SK-N-SH treated with all-trans-retinoic acid at 6 μM for 48 hours (cell line): ENCODE results near the gene GABARAPL1.

ENCODE experiments used
- ATAC-seq: fragments of 200-7000 bp; cut with Tn5 transposase; 3 replicates; pipeline ENCODE4 v1.9.1; 2020; ENCODE audit warnings: mild to moderate bottlenecking, moderate library complexity
- ARNTL ChIP-seq: fragments of 450-650 bp; formaldehyde crosslinking; IDR thresholded peaks from 2 replicates; pipeline ENCODE4 v1.5.0; 2020; ENCODE audit warnings: low read depth, mild to moderate bottlenecking, moderate library complexity, borderline replicate concordance
- BACH2 ChIP-seq: fragments of 250-450 bp; sonication (Bioruptor Pico); IDR thresholded peaks from 2 replicates; pipeline ENCODE4 v1.9.0; 2021; ENCODE audit warnings: mild to moderate bottlenecking, borderline replicate concordance
- CSDC2 ChIP-seq: fragments of 250-450 bp; sonication (Bioruptor Pico); IDR thresholded peaks from 2 replicates; pipeline ENCODE4 v1.5.0; 2020; ENCODE audit warnings: mild to moderate bottlenecking, moderate library complexity
- ESRRG ChIP-seq: fragments of 250-450 bp; sonication (Bioruptor Pico); IDR thresholded peaks from 2 replicates; pipeline ENCODE4 v1.6.1; 2021; ENCODE audit warnings: mild to moderate bottlenecking
- GLIS3 ChIP-seq: fragments of 250-450 bp; sonication (Bioruptor Pico); IDR thresholded peaks from 2 replicates; pipeline ENCODE4 v1.5.0; 2020; ENCODE audit warnings: mild to moderate bottlenecking, moderate library complexity
- ISL1 ChIP-seq: fragments of 250-450 bp; sonication (Bioruptor Pico); IDR thresholded peaks from 2 replicates; pipeline ENCODE4 v2.1.2; 2022; ENCODE audit warnings: mild to moderate bottlenecking, moderate library complexity
- OSR1 ChIP-seq: fragments of 250-450 bp; sonication (Bioruptor Pico); IDR thresholded peaks from 2 replicates; pipeline ENCODE4 v1.8.0; 2022; ENCODE audit warnings: moderate library complexity, mild to moderate bottlenecking, inconsistent platforms
- SNAI2 ChIP-seq: fragments of 250-450 bp; sonication (Bioruptor Pico); IDR thresholded peaks from 2 replicates; pipeline ENCODE4 v1.5.0; 2020; ENCODE audit warnings: mild to moderate bottlenecking, moderate library complexity
- TCF4 ChIP-seq: fragments of 250-450 bp; sonication (Bioruptor Pico); IDR thresholded peaks from 2 replicates; pipeline ENCODE4 v1.8.0; 2021; ENCODE audit warnings: mild to moderate bottlenecking, moderate library complexity, borderline replicate concordance
- ZC3H10 ChIP-seq: fragments of 250-450 bp; sonication (Bioruptor Pico); IDR thresholded peaks from 2 replicates; pipeline ENCODE4 v1.5.1; 2021; ENCODE audit warnings: mild to moderate bottlenecking, moderate library complexity
- ZFP3 ChIP-seq: fragments of 250-450 bp; sonication (Bioruptor Pico); IDR thresholded peaks from 2 replicates; pipeline ENCODE4 v1.5.0; 2020; ENCODE audit warnings: mild to moderate bottlenecking, moderate library complexity
- ZNF565 ChIP-seq: fragments of 450-650 bp; formaldehyde crosslinking; conservative IDR thresholded peaks from 2 replicates; pipeline ENCODE4 v1.5.0; 2020; ENCODE audit warnings: low read depth, mild to moderate bottlenecking, moderate library complexity
- ZNF8 ChIP-seq: fragments of 450-650 bp; formaldehyde crosslinking; IDR thresholded peaks from 2 replicates; pipeline ENCODE4 v1.5.0; 2020; ENCODE audit warnings: mild to moderate bottlenecking, moderate library complexity
- TF ChIP-seq, protein P1 (sequence below): fragments of 250-450 bp; sonication (Bioruptor Pico); IDR thresholded peaks from 2 replicates; pipeline ENCODE4 v1.5.0; 2020; ENCODE audit warnings: mild to moderate bottlenecking, moderate library complexity
- TF ChIP-seq, protein P2 (sequence below): fragments of 250-450 bp; sonication (Bioruptor Pico); IDR thresholded peaks from 2 replicates; pipeline ENCODE4 v1.8.0; 2021; ENCODE audit warnings: low read depth, mild to moderate bottlenecking, moderate library complexity, borderline replicate concordance
- TF ChIP-seq, protein P3 (sequence below): fragments of 250-450 bp; sonication (Bioruptor Pico); IDR thresholded peaks from 2 replicates; pipeline ENCODE4 v1.8.0; 2020; ENCODE audit warnings: mild to moderate bottlenecking, moderate library complexity, borderline replicate concordance
- TF ChIP-seq, protein P4 (sequence below): fragments of 250-450 bp; sonication (Bioruptor Pico); IDR thresholded peaks from 2 replicates; pipeline ENCODE4 v1.5.1; 2020; ENCODE audit warnings: low read depth, mild to moderate bottlenecking, moderate library complexity

Gene GABARAPL1

DNA sequence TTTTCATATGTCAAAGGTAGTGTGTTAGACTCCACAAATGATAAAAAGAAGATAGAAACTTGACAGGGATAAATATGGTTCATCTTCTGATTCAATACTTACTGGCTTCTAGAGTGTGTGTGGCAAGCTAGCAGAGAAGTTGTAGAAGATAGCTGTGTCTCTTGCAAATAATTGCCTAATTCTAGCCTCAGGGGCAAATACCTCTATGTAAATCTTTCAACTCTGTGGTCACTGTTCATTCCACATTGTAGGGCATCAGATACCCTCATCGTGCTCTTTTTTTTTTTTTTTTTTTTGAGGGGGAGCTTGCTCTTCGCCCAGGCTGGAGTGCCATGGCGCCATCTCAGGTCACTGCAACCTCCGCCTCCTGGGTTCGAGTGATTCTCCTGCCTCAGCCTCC lies 42.5 kb upstream of the GABARAPL1 start (continued):
- TF ChIP-seq, protein P1, sequence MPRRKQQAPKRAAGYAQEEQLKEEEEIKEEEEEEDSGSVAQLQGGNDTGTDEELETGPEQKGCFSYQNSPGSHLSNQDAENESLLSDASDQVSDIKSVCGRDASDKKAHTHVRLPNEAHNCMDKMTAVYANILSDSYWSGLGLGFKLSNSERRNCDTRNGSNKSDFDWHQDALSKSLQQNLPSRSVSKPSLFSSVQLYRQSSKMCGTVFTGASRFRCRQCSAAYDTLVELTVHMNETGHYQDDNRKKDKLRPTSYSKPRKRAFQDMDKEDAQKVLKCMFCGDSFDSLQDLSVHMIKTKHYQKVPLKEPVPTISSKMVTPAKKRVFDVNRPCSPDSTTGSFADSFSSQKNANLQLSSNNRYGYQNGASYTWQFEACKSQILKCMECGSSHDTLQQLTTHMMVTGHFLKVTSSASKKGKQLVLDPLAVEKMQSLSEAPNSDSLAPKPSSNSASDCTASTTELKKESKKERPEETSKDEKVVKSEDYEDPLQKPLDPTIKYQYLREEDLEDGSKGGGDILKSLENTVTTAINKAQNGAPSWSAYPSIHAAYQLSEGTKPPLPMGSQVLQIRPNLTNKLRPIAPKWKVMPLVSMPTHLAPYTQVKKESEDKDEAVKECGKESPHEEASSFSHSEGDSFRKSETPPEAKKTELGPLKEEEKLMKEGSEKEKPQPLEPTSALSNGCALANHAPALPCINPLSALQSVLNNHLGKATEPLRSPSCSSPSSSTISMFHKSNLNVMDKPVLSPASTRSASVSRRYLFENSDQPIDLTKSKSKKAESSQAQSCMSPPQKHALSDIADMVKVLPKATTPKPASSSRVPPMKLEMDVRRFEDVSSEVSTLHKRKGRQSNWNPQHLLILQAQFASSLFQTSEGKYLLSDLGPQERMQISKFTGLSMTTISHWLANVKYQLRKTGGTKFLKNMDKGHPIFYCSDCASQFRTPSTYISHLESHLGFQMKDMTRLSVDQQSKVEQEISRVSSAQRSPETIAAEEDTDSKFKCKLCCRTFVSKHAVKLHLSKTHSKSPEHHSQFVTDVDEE (CRISPR knock-in tag): no peak
- TF ChIP-seq GLIS3 (CRISPR knock-in tag): no peak
- TF ChIP-seq CSDC2 (CRISPR knock-in tag): no peak

DNA sequence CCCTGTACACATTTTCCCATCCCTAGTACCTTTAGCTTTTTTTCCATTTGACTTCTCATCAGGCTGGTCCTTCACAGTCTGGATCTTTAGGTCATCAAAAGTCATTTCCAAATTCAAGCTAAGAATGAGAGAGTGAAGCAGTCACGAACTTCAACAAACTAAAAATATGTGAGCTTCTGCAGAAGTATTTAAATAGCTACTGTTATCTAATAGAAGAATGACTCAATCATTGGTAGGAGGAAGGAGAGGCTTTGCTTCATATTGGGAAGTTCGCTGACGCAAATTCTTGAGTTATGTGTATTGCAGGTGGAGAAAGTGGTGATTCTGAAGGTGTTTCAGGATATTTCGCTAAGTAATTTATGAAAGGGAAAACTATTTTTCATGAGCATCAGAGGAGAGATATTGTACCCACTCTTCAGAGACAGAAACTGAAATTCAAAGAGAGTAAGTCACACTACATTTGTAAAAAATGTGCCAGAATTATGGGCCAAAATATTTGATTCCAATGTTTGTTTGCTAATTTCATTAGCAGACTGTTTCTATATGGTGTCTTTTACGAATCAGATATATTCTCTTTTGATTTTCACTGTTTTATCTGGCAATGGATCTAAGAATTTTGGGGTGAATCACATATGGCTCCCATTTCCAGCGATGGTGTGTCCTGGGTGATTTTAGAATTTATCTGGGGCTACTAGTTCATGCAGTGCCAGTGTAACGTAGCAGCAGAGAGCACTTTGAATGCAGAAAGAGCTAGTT lies 40.5 kb upstream of the GABARAPL1 start, which contains the start of gene OLR1:
Gene OLR1 (minus strand): TSS at position 160 of the 756 bp plus-strand sequence. CDS start 55 bp downstream, at position 105.
- no peak for ATAC-seq
- TF ChIP-seq ZC3H10 (CRISPR knock-in tag) (no peak), GLIS3 (CRISPR knock-in tag) (no peak), BACH2 (CRISPR knock-in tag) (no peak), TCF4 (CRISPR knock-in tag) (no peak), ESRRG (CRISPR knock-in tag) (no peak), ZNF565 (no peak), ZNF8 (CRISPR knock-in tag) (no peak), CSDC2 (CRISPR knock-in tag) (no peak), OSR1 (CRISPR knock-in tag) (no peak), SNAI2 (CRISPR knock-in tag) (no peak), ZFP3 (CRISPR knock-in tag) (no peak), ISL1 (CRISPR knock-in tag) (no peak), ARNTL (CRISPR knock-in tag) (no peak)
- TF ChIP-seq, protein P2, sequence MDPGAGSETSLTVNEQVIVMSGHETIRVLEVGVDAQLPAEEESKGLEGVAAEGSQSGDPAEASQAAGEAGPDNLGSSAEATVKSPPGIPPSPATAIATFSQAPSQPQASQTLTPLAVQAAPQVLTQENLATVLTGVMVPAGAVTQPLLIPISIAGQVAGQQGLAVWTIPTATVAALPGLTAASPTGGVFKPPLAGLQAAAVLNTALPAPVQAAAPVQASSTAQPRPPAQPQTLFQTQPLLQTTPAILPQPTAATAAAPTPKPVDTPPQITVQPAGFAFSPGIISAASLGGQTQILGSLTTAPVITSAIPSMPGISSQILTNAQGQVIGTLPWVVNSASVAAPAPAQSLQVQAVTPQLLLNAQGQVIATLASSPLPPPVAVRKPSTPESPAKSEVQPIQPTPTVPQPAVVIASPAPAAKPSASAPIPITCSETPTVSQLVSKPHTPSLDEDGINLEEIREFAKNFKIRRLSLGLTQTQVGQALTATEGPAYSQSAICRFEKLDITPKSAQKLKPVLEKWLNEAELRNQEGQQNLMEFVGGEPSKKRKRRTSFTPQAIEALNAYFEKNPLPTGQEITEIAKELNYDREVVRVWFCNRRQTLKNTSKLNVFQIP (CRISPR knock-in tag): no peak
- TF ChIP-seq, protein P3, sequence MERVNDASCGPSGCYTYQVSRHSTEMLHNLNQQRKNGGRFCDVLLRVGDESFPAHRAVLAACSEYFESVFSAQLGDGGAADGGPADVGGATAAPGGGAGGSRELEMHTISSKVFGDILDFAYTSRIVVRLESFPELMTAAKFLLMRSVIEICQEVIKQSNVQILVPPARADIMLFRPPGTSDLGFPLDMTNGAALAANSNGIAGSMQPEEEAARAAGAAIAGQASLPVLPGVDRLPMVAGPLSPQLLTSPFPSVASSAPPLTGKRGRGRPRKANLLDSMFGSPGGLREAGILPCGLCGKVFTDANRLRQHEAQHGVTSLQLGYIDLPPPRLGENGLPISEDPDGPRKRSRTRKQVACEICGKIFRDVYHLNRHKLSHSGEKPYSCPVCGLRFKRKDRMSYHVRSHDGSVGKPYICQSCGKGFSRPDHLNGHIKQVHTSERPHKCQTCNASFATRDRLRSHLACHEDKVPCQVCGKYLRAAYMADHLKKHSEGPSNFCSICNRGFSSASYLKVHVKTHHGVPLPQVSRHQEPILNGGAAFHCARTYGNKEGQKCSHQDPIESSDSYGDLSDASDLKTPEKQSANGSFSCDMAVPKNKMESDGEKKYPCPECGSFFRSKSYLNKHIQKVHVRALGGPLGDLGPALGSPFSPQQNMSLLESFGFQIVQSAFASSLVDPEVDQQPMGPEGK (CRISPR knock-in tag): no peak
- TF ChIP-seq, protein P1 (CRISPR knock-in tag): no peak
- TF ChIP-seq, protein P4, sequence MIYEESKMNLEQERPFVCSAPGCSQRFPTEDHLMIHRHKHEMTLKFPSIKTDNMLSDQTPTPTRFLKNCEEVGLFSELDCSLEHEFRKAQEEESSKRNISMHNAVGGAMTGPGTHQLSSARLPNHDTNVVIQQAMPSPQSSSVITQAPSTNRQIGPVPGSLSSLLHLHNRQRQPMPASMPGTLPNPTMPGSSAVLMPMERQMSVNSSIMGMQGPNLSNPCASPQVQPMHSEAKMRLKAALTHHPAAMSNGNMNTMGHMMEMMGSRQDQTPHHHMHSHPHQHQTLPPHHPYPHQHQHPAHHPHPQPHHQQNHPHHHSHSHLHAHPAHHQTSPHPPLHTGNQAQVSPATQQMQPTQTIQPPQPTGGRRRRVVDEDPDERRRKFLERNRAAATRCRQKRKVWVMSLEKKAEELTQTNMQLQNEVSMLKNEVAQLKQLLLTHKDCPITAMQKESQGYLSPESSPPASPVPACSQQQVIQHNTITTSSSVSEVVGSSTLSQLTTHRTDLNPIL: no peak

DNA sequence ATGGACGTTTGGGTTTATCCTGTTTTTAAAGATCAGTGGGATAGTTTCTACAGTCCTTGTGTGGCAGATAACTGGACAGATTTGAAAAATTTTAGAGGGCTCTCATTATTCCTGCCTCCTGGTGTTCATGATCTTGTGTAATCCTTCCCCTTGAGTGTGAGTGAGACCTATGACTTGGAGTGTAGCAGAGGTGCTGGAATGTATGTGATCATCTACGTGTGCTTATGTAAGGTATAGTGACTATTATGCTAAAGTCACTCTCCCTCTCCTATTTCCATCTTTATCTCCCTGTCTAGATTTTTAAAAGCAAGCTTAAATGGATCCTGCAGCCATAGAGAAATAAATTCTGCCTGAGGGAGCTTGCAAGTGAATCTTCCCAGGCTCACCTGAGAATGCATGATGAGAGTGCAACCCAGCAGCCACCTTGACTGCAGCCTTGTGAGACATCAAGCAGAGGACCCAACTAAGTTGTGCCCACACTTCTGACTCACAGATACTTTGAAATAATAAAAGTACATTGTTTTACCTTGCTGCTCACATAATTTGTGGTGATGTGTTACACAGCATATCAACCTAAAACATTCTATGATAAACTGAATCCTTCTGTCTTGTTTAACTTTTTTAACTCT lies 37.6 kb upstream of the GABARAPL1 start:
- ATAC-seq: no peak

More for the DNA sequence above, 37.6 kb upstream of the GABARAPL1 start:
- TF ChIP-seq GLIS3 (CRISPR knock-in tag) (no peak), ZC3H10 (CRISPR knock-in tag) (no peak), ZNF565 (no peak), SNAI2 (CRISPR knock-in tag) (no peak), ZFP3 (CRISPR knock-in tag) (no peak)
- TF ChIP-seq, protein P4: no peak
- TF ChIP-seq, protein P1 (CRISPR knock-in tag): no peak
